Lower leg skin (tissue), 4 donors: ENCODE results near the gene OVCA2. TPM values are rescaled to one million over a fixed set of nuclear protein-coding genes. Genes with fewer than 3 reads are reported as not detected.

Experiments
- DNase-seq, 2 donors: peaks; one replicate each; pipeline ENCODE4 v3.0.0-alpha.2; 2019; ENCODE audit warnings: low spot score in 2 of 2
- H3K4me3 ChIP-seq: fragments of 200-600 bp; sonication (generic); 2 replicates; pipeline ENCODE4 v1.5.1; 2017; ENCODE audit warnings: mild to moderate bottlenecking, low read depth; ENCODE audit not compliant: poor library complexity, severe bottlenecking
- CTCF ChIP-seq, 3 donors: fragments of 450-650 bp; IDR thresholded peaks; one replicate each; pipeline ENCODE4 v1.5.1; 2016; ENCODE audit warnings: antibody characterized with exemption in 3 of 3, mild to moderate bottlenecking in 3 of 3, moderate library complexity in 2 of 3
- POLR2A ChIP-seq, 2 donors: fragments of 450-650 bp; IDR thresholded peaks; one replicate each; pipeline ENCODE4 v1.6.1; 2016 to 2017; ENCODE audit warnings: antibody characterized with exemption in 2 of 2, mild to moderate bottlenecking in 1 of 2, moderate library complexity in 1 of 2
- WGBS, 2 donors: methylation state at CpG; one replicate each; pipeline ENCODE4 v1.1.5; 2018; 5-methylcytosine and 5-hydroxymethylcytosine counted together
- intact Hi-C: fragments of 100-400 bp; cut with DNase I; formaldehyde crosslinking; loops from one replicate; pipeline ENCODE4 v1.15.0; 2023; ENCODE audit warnings: low total_unique reads
- total RNA-seq, 4 donors: library from RNA; depleted of rRNA; stranded (reverse); fragments of >200 nt; gene quantifications; one replicate each; pipeline ENCODE4 v1.1.0, GENCODE V29; 2016

OVCA2 gene
- total RNA-seq: 10 to 100 TPM; 34.2 to 51.5 (median 40.3) TPM

GRCh38 chr17:2041561-2042389, at the start of gene OVCA2:
TSS of gene OVCA2 (plus strand) at chr17:2042022. CDS start at chr17:2042048, 26 bp downstream.
- peak; percentile 91 to 98 for DNase-seq
- TF ChIP-seq POLR2A (IDR thresholded peaks at IDR 0.05): no peak
- no peak for TF ChIP-seq CTCF (IDR thresholded peaks at IDR 0.05)
- intact Hi-C loops: no loop called here
- peak within 1 kb of the TSS; percentile 52 for H3K4me3 ChIP-seq
- WGBS, 2 donors: 0 to 1% methylated on average over 35 to 44 of the region's 93 CpGs

- H3K4me3 ChIP-seq: no peak overlapping the region
- TF ChIP-seq POLR2A (IDR thresholded peaks at IDR 0.05): no peak
- TF ChIP-seq CTCF (IDR thresholded peaks at IDR 0.05): no peak
- DNase-seq: no peak
- intact Hi-C loops: no loop called here
- WGBS, 2 donors: 68 to 72% methylated on average over 10 of the region's 10 CpGs
Measured at GRCh38 chr17:1992541-1992940, 49.3 kb upstream of the OVCA2 start.

GRCh38 chr17:1994707-1995106, 47.1 kb upstream of the OVCA2 start:
- no peak for DNase-seq
- intact Hi-C loops: no loop called here
- TF ChIP-seq POLR2A (IDR thresholded peaks at IDR 0.05): no peak
- 92 to 99% methylated on average over 4 of the region's 4 CpGs for WGBS, 2 donors
- H3K4me3 ChIP-seq: no peak overlapping the region

- TF ChIP-seq CTCF (IDR thresholded peaks at IDR 0.05) (no peak), POLR2A (IDR thresholded peaks at IDR 0.05) (no peak)
- intact Hi-C loops: no loop called here
- WGBS, 2 donors: 94 to 95% methylated on average over 16 of the region's 16 CpGs
- no peak overlapping the region for H3K4me3 ChIP-seq
- DNase-seq: no peak
Measured at GRCh38 chr17:1995321-1995892, 46.4 kb upstream of the OVCA2 start.

- intact Hi-C loops: no loop called here
- no peak for DNase-seq
- no peak overlapping the region for H3K4me3 ChIP-seq
- 65 to 69% methylated on average over 13 to 14 of the region's 14 CpGs for WGBS, 2 donors
- TF ChIP-seq CTCF (IDR thresholded peaks at IDR 0.05): no peak
- TF ChIP-seq POLR2A (IDR thresholded peaks at IDR 0.05): no peak
Measured at GRCh38 chr17:1995907-1996799, 45.7 kb upstream of the OVCA2 start.
